ENCODE measurements around the gene AP1S3.
A peak's percentile ranks its signal among the peaks of the same experiment; 100 is the strongest.
"Not testable (repeated sequence)": the region's sequence is repeated elsewhere in the genome, so short reads cannot be mapped to it uniquely, and the experiment has no call there.

The AP1S3 gene

DNA sequence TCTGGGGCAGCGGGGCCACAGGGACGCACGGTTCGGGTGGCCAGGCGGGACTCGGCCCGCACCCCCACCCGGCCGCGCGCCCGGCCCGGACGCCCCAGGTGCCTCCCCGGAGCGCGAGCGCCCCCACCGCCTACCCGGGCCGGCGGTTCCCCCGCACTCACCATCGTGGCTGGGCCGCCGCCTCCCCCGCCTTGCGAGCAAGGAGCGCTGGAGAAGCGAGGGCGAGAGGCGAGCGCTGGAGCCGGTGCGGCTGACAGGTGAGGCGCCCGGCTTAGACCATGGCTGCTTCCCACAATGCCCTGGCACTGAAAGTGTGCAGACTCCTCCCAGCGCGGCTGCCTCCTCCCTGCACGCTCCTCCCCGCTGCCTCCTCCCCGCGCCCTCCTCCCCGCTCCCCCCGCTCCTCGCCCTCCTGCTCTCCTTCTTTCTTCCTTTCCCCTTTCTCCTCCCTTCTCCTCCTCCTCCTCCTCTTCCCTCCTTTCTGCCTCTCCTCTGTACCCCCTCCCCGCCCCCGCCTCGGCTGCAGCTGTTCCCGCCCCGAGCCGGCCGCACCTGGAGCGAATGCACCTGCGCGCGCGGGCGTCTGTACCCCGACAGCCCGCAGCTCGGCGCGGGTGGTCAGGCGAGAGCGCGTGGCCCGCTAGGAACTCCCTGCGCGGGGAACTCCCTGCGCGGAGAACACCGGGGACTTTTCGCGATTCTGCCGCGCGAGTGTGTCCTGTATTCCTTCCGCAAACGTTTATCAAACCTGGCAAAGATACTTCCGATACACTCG lies at the start of gene AP1S3:
AP1S3 (minus strand) TSS at position 296 of the 775 bp plus-strand sequence; CDS start at position 164, 132 bp downstream.
- DNase-seq = peak; percentile 59

GRCh38 chr2:223887127-223887526 lies 49.7 kb upstream of the AP1S3 start:
- no peak for DNase-seq

GRCh38 chr2:223886726-223887125 lies 49.3 kb upstream of the AP1S3 start:
- no peak for DNase-seq

DNA sequence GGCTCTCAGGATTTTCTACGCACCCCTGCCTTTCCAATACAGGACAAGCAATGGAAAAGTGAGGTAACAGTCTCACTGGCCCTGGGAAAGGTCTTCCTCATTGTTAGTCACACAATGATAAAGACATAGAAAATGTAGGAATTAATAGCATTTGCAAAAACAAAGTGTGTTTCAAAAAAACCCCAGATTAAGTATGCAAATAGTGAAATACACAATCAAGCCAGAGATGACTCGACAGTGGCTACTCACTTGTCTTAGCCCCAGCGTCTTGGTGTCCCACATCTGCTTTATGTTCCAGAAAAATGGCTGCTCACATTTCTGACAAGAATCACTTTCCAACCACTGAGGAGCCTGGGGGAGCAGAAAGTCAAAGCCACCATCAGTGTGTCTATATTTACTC lies 47.0 kb upstream of the AP1S3 start:
- no peak for DNase-seq

- DNase-seq = no peak
Observed at GRCh38 chr2:223882715-223883114, 45.3 kb upstream of the AP1S3 start.

DNA sequence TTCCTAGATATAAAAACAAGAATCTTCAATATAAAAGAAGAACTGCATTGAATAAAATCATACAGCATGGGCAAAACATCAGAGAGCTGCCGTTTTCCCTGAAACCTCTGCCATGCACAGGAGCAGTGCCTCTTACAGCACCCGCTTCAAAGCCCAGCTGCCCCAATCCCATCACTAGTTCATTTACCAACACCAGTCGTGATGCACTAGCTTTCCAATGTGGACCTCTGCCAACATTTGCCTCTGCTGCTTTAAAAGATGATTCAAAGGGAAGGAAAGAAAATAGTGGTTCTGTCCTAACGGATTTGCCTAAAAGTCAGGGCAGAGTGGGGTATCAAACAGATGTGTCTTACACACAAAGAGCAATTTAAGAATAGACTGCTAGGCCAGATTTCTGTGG lies 43.4 kb upstream of the AP1S3 start:
- DNase-seq = no peak

- no peak for DNase-seq
Observed at GRCh38 chr2:223877721-223878410, 40.5 kb upstream of the AP1S3 start.

- no peak for DNase-seq
Observed at GRCh38 chr2:223873672-223874071, 36.3 kb upstream of the AP1S3 start.

- not testable (repeated sequence) for DNase-seq
Observed at GRCh38 chr2:223872772-223873171, 35.4 kb upstream of the AP1S3 start.

DNA sequence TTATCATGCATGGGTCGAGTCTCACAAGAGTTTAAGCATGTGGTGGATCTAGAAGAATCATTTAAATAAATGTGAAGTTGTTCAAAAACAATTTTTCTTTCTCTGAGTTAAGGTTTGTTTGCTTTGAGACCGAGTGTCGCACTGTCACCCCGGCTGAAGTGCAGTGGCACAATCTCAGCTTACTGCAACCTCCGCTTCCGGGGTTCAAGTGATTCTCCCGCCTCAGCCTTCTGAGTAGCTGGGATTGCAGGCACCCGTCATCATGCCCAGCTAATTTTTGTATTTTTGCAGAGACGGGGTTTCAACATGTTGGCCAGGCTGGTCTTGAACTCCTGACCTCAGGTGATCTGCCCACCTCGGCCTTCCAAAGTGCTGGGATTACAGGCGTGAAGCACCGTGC lies 34.3 kb upstream of the AP1S3 start:
- not testable (repeated sequence) for DNase-seq

DNA sequence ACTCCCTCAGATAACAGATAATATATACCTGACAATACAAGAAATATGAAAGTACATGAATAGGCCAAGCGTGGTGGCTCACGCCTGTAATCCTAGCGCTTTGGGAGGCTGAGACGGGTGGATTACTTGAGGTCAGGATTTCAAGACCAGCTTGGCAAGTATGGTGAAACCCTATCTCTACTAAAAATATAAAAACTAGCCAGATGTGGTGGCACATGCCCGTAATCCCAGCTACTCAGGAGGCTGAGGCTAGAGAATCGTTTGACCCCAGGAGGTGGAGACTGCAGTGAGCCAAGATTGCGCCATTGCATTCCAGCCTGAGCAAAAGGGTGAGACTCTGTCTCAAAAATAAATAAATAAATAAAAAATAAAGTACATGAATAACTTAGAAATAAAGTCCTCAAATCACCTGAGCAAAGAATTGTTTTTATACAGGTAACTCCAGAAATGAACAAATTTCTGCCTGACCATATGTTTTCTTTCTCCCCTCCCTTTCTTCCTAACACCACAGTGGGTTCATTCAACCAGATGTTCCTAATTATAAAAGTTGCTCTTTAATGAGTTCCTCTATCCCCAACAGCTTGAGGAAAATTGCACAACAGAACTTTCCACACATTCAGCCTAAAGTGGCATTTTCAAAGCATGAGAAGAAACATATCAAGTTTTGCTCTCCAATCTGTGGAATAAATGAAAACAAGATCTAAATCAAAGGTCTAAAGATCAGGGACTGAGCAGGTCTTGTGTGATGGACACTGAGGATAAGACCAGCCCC lies 33.6 kb upstream of the AP1S3 start:
- DNase-seq = no peak

- no peak for DNase-seq
Observed at GRCh38 chr2:223868005-223868404, 30.6 kb upstream of the AP1S3 start.

- no peak for DNase-seq
Observed at GRCh38 chr2:223865907-223866508, 28.6 kb upstream of the AP1S3 start.

GRCh38 chr2:223865124-223865523 lies 27.7 kb upstream of the AP1S3 start:
- no peak for DNase-seq

- no peak for DNase-seq
Observed at GRCh38 chr2:223863491-223863890, 26.1 kb upstream of the AP1S3 start.

DNA sequence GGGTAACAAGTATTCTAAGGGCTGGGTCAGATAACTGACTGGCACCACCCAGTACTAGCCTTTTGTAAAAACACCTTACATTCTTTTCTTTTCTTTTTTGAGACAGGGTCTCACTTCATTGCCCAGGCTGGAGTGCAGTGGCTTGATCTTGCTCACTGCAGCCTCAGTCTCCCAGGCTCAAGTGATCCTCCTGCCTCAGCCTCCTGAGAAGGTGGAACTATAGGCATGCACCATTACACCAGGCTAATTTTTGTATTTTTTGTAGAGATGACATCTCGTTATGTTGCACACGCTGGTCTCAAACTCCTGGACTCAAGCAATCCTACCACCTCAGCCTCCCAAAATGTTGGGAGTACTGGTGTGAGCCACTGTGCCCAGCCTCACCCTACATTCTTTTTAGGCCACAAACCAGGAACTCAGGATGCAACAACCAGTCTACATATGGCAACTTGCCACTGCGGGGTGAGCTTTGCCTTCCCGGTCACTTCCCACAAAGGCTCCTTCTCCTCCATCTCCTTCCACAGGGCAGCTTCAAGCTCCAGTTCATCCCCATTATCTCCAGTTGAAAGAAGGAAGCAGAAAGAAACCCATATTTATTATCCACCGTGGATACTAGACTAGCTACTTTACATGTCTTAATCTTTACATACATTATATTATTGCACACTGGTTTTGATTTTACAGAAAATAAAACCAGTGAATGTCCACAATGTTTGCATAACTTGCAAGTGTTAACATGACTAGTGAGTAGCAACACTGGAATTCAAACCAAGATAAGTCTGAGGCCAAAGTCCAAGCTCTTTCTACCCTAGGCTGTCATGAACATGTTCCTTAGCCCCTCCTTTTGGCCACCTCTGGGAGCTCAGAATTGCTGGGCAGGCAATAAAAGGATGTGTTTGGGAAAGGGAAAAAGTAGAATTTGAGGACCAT lies 23.7 kb upstream of the AP1S3 start:
- no peak for DNase-seq

GRCh38 chr2:223859070-223859469 lies 21.7 kb upstream of the AP1S3 start:
- DNase-seq = no peak

DNA sequence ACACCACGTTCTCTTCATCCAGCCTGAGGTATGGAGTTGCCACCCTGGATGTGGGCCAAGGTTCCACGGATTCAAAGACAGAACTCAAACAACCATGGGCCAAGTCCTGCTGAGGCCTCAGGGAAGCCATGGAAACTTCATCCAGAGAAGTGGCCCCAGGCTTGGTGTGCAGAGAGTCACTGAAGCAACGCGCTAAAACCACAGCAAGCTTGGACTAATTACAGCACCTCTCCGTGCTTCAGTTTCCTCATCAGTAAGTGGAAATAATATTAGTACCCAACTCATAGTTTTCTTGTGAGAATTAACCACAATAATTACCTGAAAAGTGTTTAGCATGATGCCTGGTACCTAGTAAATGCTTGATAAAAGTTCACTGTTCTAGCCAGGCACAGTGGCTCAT lies 19.2 kb upstream of the AP1S3 start:
- DNase-seq = no peak

DNA sequence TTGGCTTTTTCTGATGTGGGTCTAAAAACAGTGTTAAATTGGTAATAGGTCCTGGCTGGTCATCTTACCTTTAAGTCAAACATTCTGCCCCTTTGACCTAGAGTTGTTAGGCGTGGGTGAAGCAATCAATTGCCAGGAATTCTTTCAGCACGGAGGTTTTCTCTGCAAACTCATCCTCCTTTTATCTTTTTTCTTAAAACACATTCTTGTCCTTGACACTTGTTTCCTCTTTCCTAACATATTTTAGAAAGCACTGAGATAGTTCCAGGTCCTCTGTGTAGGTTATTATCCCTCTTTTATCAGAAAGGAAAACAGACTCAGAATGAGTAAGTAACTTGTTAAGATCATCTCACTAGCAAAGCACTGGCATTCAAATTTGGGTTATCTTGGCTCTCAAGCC lies 18.6 kb upstream of the AP1S3 start:
- DNase-seq = no peak

- no peak for DNase-seq
Observed at GRCh38 chr2:223855426-223855825, 18.0 kb upstream of the AP1S3 start.

DNA sequence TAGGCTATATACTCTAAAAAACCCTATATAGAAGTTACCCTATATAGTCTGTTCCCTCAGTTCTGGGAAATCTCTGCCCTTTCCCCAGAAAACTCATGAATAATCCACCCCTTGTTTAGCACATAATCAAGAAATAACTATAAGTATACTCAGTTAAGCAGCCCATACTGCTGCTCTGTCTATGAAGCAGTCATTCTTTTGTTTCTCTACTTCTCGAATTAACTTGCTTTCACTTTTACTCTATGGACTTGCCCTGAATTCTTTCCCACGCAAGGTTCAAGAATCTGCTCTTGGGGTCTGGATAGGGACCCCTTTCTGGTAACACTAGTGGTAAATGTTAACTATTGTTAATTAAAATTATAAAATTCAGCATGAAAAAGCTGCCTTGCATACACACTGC lies 17.4 kb upstream of the AP1S3 start:
- no peak for DNase-seq

- no peak for DNase-seq
Observed at GRCh38 chr2:223853425-223853837, 16.0 kb upstream of the AP1S3 start.

Data from activated CD4-positive, alpha-beta T cell treated with anti-CD3 and anti-CD28 coated beads for 1 hour (primary cell).